NCI-H2227 (cell line): ENCODE data around the gene HEPN1.

Experiments
- DNase-seq: peaks from one replicate; lab custom pipeline; 2025; ENCODE audit not compliant: unreplicated experiment; lab: John Stamatoyannopoulos, UW

Gene HEPN1

DNA sequence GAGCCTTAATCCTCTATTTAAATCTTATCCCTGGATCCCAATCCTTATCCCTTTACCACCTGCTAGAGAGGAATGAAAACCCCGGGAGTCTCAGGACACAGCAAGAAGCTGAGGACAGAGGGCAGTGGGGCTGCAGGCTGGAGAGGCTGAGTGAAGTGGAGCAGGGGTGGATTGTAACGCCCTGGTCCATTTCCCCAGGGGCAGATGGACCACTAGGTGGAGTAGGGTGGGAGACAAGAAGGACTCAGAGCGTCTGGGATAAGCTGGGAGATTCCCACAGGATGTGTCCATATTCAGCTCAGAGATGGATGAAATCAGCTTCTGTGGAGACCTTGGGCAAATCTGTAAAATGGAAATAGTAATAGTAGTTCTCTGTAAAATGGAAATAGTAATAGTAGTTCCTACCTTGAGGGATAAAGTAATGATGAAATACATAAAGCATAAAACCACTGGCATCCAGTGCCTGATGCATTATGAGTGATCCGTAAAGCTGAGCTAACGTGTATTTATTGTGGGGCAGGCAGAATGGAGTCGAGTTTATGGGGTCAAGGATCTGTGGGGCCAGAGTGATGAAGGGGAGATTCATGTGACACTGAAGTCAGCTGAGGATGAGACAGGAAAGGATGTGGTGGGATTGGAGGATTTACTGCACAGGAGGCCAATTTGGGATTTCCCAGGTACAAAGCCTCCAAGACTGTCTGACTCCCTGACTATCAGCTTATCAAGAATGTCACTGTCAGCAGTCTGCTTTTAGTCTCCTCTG, 19.5 kb upstream of the HEPN1 start:
- peak; percentile 1 for DNase-seq

DNA sequence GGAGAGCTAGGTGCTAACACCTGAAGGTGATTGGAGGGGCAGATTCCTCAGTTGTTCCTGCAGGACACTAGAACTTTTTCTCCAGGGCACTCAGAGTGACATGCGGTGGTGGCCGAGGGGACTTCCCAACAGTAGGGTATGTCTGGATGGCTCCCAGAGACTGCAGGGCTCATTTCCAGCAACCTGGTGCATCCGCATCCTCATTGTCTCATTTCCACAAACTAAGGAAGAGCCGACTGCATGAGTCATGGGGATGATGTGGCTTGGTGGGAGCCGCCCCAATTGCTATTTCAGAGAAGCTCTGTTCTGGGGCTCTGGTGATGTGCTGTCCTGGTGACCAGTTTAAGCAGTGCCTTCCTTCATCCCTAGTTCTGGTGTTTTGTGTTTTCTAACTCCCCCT, 18.6 kb upstream of the HEPN1 start:
- DNase-seq = no peak

DNA sequence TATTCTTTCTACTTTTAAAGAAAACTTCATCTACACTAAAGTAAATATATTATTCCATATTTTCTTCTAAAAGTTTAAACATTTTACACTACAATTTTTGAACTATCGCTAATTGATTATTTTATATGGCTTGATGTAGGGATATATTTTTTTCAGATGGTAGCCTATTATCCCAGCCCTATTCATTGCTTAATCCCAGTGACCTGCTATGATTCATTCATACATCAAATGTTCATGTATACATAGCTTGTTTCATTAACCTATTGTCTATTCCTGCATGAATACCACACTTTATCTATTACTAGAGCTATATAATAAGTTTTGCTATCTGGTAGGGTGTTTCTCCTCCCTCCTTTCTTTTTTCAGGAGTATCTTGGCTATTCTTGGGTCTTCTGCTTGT, 16.4 kb upstream of the HEPN1 start:
- DNase-seq = no peak

GRCh38 chr11:124915541-124916369, 3.3 kb upstream of the HEPN1 start:
- no peak for DNase-seq

DNA sequence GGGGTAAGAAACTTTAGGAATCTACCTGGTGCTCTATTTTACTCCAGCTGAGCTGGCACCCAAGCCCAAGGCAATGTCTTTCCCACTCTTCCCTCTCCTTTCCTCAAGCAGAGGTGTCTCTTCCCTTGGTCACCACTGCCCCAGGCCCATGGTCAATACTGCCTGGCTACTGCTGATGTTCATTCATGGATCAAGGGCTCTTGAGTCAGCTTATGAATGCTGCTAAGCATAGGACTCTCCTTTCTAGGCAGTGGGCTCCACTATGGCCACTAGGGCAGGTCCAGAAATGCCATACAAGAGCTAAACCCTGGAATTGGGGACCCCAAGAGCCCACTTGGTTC, 2.7 kb upstream of the HEPN1 start:
- no peak for DNase-seq

GRCh38 chr11:124917115-124917637, 1.9 kb upstream of the HEPN1 start:
- DNase-seq = no peak

- no peak for DNase-seq
These were observed 848 bp downstream of the HEPN1 start for GRCh38 chr11:124919898-124920297.

DNA sequence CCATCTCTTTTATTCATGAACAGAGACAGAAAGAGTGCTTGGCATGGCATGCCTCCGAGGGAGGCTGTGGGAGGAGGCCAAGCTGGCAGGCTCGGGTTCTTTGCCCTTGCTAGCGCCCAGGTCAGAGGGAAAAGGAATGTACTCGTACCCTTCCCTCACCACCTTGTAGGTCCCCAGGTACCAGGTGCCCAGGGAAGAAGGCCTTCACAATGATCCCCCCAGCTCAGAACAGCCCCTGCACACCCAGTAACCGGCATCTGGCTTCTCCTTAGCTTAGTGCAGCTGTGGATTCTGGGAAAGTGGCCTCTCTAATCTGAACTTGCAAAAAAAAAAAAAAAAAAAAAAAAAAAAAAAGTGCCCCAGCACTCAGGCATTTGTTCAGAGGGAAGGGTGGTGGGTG, 1.3 kb downstream of the HEPN1 start:
- no peak for DNase-seq

DNA sequence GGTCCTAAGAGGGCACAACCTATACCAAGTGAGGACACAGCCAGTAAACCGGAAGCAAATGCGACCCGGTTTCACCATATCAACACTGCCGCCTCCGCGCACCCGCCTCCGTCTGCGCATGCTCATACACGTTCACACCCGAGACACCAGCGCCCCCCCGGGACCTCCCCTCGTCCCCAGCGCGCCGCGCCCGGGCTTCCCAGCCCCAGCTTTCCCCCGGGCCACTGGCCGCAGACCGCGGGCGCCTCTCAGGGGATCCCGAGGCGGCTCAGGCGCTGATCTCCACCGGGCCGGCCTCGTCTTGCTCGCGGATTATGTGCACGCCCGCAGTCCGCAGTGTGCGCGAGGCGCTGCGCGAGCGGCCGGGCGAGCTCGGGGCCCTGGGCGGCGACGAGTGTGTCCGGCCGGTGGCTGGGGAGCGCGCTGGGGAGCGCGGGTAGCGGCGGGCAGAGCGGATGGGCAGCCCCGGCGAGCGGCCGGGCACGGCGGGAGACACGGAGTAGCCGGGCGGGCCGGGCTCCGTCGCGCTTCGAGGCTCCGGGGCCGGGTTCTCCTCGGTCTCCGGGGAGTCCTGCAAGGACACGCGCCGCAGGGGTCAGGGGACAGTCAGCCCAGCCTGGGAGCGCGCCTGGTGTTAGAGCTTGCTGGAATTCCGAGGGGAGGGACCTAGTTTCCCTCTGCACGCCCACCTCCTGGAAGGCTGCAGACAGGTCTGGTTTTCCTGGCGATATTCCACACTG, 2.0 kb downstream of the HEPN1 start:
- DNase-seq = peak; percentile 87

GRCh38 chr11:124922831-124923230, 3.8 kb downstream of the HEPN1 start:
- DNase-seq = no peak

- no peak for DNase-seq
These were observed 4.2 kb downstream of the HEPN1 start for GRCh38 chr11:124923296-124923695.

- DNase-seq = no peak
These were observed 10.1 kb downstream of the HEPN1 start for GRCh38 chr11:124928942-124929665.

- no peak for DNase-seq
These were observed 11.7 kb downstream of the HEPN1 start for GRCh38 chr11:124930799-124931198.

DNA sequence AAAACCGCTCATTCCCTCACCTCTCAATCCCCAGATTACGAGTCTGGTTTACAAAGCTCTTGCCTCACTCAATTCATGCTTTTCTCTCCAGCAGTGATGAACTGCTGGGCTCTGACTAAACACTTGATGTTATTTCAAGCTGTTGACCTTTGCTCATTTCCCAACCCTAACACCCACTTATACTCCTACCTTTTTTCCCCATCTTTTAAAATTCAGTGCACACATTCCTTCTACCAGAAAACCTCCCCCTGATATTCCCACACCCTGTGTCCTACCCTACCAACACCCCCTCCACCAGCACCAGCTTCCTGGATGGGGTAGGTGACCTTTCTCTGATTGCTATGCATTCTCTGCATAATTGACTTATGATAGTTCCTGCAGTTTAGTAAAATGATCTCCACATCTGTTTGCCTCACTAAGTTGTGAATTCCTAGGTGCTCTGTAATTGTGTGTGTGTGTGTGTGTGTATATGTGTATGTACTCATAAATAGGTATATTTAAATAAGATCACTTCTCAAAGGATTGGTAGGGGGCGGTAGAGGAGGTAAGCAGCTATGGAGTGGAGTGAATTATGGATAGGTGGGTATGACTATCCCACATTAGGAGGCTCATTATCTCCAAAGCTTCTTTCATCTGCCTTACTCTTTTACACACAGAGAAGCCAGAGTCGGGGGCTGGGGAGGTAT, 16.0 kb downstream of the HEPN1 start:
- DNase-seq = peak; percentile 2

DNA sequence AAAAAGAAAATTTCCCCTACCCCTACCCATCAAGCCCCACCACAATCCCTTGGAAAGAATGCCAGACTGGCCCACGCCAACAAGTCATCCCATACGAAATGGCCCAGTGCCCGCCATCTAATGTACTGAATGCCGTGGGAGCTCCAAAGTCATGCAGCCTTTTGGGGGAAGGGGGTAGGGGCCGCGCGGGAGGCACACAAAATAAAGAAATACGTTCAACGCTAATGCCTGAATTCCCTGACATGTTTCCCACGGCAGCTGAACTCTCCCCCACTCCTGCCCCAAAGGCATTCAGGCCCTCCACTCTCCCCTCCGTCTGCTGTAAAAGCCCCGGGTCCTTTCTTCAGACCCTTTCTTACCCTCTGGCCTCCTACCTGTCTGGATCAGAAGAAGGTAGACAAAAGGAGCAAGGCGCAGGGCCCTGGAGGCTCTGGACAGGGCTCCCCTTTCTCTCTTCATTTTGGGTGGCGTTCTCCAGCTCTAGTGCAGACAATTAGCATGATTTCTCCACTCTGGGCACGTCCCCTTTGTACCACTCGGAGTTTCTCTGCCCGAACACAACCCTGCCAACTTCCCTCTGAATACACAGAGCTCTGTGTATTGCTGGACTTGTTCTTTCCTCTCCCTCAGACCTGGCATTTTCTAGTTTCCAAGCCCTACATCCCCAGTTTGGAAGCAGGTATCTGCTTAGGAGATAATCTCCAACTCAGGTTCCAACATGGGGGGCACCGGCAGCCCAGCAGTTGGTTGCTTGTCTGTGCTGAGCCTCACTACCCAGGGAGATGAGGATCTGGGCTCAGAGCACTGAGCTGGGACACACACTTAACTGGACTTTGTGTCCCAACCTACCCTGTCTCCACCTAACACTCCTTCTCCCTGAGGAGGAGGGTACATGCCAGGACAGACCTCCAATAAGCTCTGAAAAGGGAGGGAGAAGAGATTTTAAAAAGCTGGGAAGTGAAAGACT, 16.8 kb downstream of the HEPN1 start, which contains the start of gene HEPACAM:
HEPACAM (minus strand) TSS at position 500 of the 967 bp plus-strand sequence; CDS start at position 459, 41 bp downstream.
- DNase-seq = no peak

GRCh38 chr11:124937336-124937935, 18.4 kb downstream of the HEPN1 start:
- no peak for DNase-seq

DNA sequence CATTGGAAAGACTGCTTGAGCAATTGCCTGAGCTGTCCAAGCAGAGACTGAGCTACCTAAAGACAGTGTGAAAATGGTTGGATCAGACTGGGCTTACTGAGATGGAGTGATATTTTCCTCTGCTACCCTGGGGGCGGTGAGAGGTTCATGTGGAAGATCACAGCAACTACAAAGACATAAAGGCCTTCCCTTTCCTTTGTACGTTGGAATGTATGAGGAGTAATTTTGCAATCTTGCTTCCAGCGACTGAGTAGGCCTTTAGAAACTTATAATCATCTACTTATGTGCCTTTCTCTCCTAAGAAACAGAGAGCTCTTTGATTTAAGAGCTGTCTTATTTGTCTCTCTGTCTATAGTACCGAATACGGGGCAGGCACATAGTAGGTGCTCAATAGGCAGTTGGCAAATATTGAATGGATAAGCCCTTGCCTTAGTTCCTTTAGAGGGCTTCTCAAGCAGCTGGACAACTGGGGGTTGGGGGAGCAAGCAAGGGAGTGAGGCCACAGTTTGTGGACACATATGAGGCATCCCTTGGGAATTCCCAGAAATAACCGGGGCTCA, 19.2 kb downstream of the HEPN1 start:
- no peak for DNase-seq

- no peak for DNase-seq
These were observed 19.9 kb downstream of the HEPN1 start for GRCh38 chr11:124938970-124939369.
